OCI-LY7 (cell line): Measurements from ENCODE around the gene NXPE2. TPM values are rescaled to one million over a fixed set of nuclear protein-coding genes. Genes with fewer than 3 reads are reported as not detected.

ENCODE experiments used
- total RNA-seq, 2 experiments: library from RNA; depleted of rRNA in 1 of 2; stranded (reverse); fragments of >200 nt in 1 of 2; shearing (Covaris generic) in 1 of 2; gene quantifications; 2 replicates each; pipeline ENCODE4 v1.2.3, GENCODE V29; 2014 to 2022

Gene NXPE2
- total RNA-seq, 2 experiments from 2014 or later: not detected

Other genes with a start within 250 kb of the NXPE2 start
- gene REXO2, start 239.1 kb upstream of the NXPE2 start, total RNA-seq (2014; rRNA removed; shearing (Covaris generic)): 59.9 and 69.3 TPM in 2 replicates
- 65.0 and 69.3 TPM in 2 replicates for gene REXO2, start 239.1 kb upstream of the NXPE2 start, total RNA-seq (2022)
- not detected in 2 replicates for gene NXPE1, start 118.6 kb upstream of the NXPE2 start, total RNA-seq (2014; rRNA removed; shearing (Covaris generic))
- not detected in 2 replicates for gene NXPE1, start 118.6 kb upstream of the NXPE2 start, total RNA-seq (2022)
- not detected in 2 replicates for gene NXPE4, start 82.7 kb upstream of the NXPE2 start, total RNA-seq (2014; rRNA removed; shearing (Covaris generic))
- gene NXPE4, start 82.7 kb upstream of the NXPE2 start, total RNA-seq (2022): not detected in 2 replicates